Stimulated activated CD8-positive, alpha-beta memory T cell treated with anti-CD3 and anti-CD28 coated beads, Interleukin-7, amount 100 ng/mL, for 48 hours (primary cell): ENCODE data around the gene ABCD1.
"Not testable (repeated sequence)": the region's sequence is repeated elsewhere in the genome, so short reads cannot be mapped to it uniquely, and the experiment has no call there.

Experiments
- DNase-seq, 2 donors: peaks; one replicate each; pipeline ENCODE4 v3.0.0-alpha.2; 2020; ENCODE audit warnings: low read depth in 1 of 2; ENCODE audit errors: extremely low read depth in 1 of 2

ABCD1 gene

GRCh38 chrX:153731117-153731844, 6.6 kb downstream of the ABCD1 start:
- no peak for DNase-seq

DNA sequence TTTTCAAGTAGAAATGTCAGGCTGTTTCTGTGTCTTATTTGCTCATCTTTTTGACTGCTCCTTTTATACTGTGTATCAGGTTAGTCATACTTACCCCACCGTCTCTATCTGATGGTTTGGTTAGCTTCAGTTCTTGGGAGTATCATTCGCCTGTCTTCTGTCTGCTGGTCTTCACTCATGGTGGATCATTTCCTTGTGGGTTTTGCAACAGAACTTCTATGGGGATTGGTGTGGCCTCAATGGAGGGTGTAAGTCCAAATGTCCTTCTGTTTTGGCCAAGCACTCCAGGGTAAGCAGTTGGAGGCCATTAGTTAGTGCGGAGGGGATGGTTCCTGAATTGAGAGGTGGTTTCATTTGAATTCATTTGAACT, 7.2 kb downstream of the ABCD1 start:
- no peak for DNase-seq

GRCh38 chrX:153732401-153732800, 7.7 kb downstream of the ABCD1 start:
- no peak for DNase-seq

- DNase-seq: no peak
Observed at GRCh38 chrX:153733651-153734240, 9.1 kb downstream of the ABCD1 start.

DNA sequence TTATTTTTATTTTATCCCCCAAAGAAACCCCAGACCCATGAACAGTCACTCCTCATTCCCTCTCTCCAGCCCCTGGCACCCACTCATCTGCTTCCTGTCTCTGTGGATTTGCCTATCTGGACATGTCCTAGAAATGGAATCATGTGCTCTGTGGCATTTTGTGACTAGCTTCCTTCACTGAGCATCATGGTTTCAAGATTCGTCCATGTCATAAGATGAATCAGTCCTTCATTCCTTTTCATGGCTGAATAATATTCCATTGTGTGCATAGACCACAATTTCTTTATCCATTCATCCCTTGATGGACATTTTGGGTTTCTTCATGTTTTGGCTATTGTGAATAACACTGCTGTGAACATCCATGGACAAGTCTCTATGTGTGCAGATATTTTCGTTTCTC, 10.2 kb downstream of the ABCD1 start:
- no peak for DNase-seq

GRCh38 chrX:153735274-153735673, 10.6 kb downstream of the ABCD1 start:
- no peak for DNase-seq

- DNase-seq: no peak
Observed at GRCh38 chrX:153736071-153736820, 11.6 kb downstream of the ABCD1 start.

GRCh38 chrX:153736871-153737441, 12.3 kb downstream of the ABCD1 start:
- no peak for DNase-seq

DNA sequence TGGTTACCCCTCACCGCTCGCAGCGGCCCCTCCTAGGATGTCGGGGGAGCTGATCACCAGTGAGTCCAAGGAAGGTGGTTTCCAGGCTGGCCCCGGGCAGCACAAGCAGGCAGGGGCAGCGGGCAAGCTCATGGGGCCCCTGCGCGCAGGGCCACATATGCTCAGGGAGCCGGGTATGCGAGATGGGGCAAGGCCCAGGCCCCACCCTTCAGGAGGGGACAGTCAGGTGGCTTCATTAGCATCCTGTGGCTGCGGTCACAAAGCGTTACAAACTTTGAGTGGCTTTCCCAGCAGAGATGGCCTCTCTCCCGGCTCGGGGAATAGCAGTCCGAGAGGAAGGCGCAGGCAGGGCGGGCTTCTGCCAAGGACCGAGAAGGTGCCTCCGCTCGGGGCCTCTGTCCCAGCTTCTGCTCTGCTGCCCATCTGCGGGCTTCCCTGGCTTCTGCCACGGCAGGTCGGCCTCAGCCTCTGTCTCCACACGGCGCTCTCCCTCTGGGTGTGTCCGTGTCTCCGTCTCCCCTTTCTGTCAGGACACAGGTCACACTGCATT, 13.5 kb downstream of the ABCD1 start:
- no peak for DNase-seq

- DNase-seq: no peak
Observed at GRCh38 chrX:153739754-153740486, 15.3 kb downstream of the ABCD1 start.

- no peak for DNase-seq
Observed at GRCh38 chrX:153740631-153741222, 16.1 kb downstream of the ABCD1 start.

- no peak for DNase-seq
Observed at GRCh38 chrX:153741446-153741845, 16.8 kb downstream of the ABCD1 start.

GRCh38 chrX:153742111-153742510, 17.5 kb downstream of the ABCD1 start:
- DNase-seq: not testable (repeated sequence)

- not testable (repeated sequence) for DNase-seq
Observed at GRCh38 chrX:153742796-153743467, 18.3 kb downstream of the ABCD1 start.

DNA sequence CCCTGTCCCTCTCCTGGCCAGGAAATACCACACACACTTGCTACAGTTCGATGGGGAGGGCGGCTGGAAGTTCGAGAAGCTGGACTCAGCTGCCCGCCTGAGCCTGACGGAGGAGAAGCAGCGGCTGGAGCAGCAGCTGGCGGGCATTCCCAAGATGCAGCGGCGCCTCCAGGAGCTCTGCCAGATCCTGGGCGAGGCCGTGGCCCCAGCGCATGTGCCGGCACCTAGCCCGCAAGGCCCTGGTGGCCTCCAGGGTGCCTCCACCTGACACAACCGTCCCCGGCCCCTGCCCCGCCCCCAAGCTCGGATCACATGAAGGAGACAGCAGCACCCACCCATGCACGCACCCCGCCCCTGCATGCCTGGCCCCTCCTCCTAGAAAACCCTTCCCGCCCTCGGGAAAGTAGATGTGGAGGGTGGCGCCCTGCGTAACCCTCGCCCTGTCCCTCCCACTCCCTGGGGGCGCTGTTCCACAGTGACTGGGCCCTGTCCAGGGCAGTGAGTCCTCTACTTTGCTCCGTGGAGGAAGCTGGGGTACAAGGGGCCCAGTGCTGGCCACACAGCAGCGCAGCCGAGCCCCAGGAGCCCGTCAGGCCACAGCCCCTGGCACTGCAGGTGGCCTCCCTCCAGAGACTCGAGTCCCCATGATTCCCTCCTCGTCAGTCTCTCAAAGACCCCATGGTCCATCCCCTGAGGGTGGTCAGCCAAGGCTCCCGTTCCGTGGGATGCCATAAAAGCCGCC, 19.0 kb downstream of the ABCD1 start:
- not testable (repeated sequence) for DNase-seq

- DNase-seq: no peak
Observed at GRCh38 chrX:153744210-153745066, 19.8 kb downstream of the ABCD1 start.

DNA sequence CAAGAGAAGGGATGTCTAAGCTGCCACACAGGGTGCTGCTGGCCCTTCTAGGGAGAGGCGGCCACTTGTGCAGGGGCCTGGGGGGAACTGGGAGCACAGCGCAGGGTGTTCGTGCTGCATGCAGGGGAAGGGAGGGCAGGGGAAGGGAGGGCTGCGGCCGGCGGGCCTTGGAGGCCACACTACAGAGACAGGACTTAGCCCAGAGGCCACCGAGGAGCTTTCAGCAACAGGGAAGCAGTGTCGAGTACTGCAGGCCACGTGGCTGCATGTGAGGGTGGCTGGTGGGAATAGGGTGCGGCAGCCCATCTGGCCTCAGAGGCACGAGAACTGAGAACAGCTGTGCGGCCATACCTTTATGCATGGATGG, 20.4 kb downstream of the ABCD1 start:
- DNase-seq: not testable (repeated sequence)

DNA sequence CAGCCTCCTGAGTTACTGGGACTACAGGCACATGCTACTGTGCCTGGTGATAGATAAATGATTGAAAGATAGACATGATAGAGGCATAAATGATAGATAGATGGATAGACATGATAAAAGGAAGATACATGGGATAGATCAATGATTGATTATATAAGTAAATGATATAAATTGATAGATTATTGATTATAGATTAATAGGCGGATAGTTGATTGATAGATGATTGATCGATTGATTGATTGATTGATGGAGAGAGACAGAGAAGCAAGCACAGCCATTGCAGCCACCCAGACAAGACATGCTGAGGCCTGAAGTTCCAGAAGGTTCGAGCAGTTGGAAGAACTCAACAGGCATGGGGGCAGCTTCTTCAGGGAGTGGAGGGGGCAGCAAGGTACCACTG, 21.7 kb downstream of the ABCD1 start:
- DNase-seq: no peak
